GM23338 (cell line): ENCODE measurements around the gene TYRO3. TPM values are rescaled to one million over a fixed set of nuclear protein-coding genes. Genes with fewer than 3 reads are reported as not detected.
A peak's percentile ranks its signal among the peaks of the same experiment; 100 is the strongest.

Experiments used
- ATAC-seq: fragments of 200-7000 bp; cut with Tn5 transposase; 3 replicates; pipeline ENCODE4 v1.9.1; 2020
- DNase-seq: peaks from one replicate; pipeline ENCODE4 v3.0.0-alpha.2; 2015; ENCODE audit warnings: low spot score
- H2AFZ ChIP-seq: fragments of 200-600 bp; sonication (generic); 2 replicates; pipeline ENCODE4 v1.8.0; 2016; ENCODE audit warnings: antibody characterized with exemption, mild to moderate bottlenecking, moderate library complexity
- H3F3A ChIP-seq: fragments of 200-600 bp; sonication (generic); replicated peaks from 2 replicates; pipeline ENCODE4 v1.8.0; 2017; ENCODE audit warnings: antibody characterized with exemption, mixed run types, low read depth
- H3K27ac ChIP-seq: fragments of 200-600 bp; sonication (generic); 2 replicates; pipeline ENCODE4 v1.6.1; 2016; ENCODE audit warnings: low read depth
- H3K27me3 ChIP-seq: fragments of 200-600 bp; sonication (generic); 2 replicates; pipeline ENCODE4 v1.8.0; 2016; ENCODE audit warnings: mild to moderate bottlenecking, mixed run types, moderate library complexity; ENCODE audit not compliant: insufficient read depth
- H3K36me3 ChIP-seq: fragments of 200-600 bp; sonication (generic); 2 replicates; pipeline ENCODE4 v1.8.0; 2016; ENCODE audit warnings: mild to moderate bottlenecking; ENCODE audit not compliant: insufficient read depth
- H3K4me1 ChIP-seq: fragments of 200-600 bp; sonication (generic); 2 replicates; pipeline ENCODE4 v1.8.0; 2016; ENCODE audit warnings: mild to moderate bottlenecking, moderate library complexity; ENCODE audit not compliant: insufficient read depth
- H3K4me2 ChIP-seq: fragments of 200-600 bp; sonication (generic); 2 replicates; pipeline ENCODE4 v1.7.1; 2017; ENCODE audit warnings: mixed run types
- H3K4me3 ChIP-seq: fragments of 200-600 bp; sonication (generic); 2 replicates; pipeline ENCODE4 v1.6.1; 2016; ENCODE audit warnings: mixed run types
- H3K79me2 ChIP-seq: fragments of 200-600 bp; sonication (generic); replicated peaks from 2 replicates; pipeline ENCODE4 v1.8.0; 2017; ENCODE audit warnings: mild to moderate bottlenecking; ENCODE audit not compliant: insufficient read depth
- H3K9me2 ChIP-seq: fragments of 200-600 bp; sonication (generic); 2 replicates; pipeline ENCODE4 v1.8.0; 2017; ENCODE audit not compliant: insufficient read depth
- H4K20me1 ChIP-seq: fragments of 200-600 bp; sonication (generic); replicated peaks from 2 replicates; pipeline ENCODE4 v1.8.0; 2017; ENCODE audit warnings: mild to moderate bottlenecking; ENCODE audit not compliant: insufficient read depth
- H3K27ac Mint-ChIP-seq: 2 replicates; pipeline ENCODE4 v1.8.0; 2020; ENCODE audit warnings: inconsistent platforms, mild to moderate bottlenecking, moderate library complexity, mixed read lengths
- H3K27me3 Mint-ChIP-seq: 3 replicates; pipeline ENCODE4 v1.8.0; 2022; ENCODE audit warnings: low read depth, mild to moderate bottlenecking, moderate library complexity, mixed read lengths, inconsistent platforms; ENCODE audit not compliant: insufficient read depth, poor library complexity
- H3K36me3 Mint-ChIP-seq: 3 replicates; pipeline ENCODE4 v1.8.0; 2021; ENCODE audit warnings: low read depth, mild to moderate bottlenecking, inconsistent platforms, moderate library complexity, mixed read lengths
- H3K4me1 Mint-ChIP-seq: 3 replicates; pipeline ENCODE4 v1.8.0; 2020; ENCODE audit warnings: mild to moderate bottlenecking, inconsistent platforms, mixed read lengths
- H3K4me3 Mint-ChIP-seq: 3 replicates; pipeline ENCODE4 v1.8.0; 2021; ENCODE audit warnings: moderate library complexity, mild to moderate bottlenecking, inconsistent platforms, mixed read lengths
- H3K9me3 Mint-ChIP-seq: 3 replicates; pipeline ENCODE4 v1.8.0; 2020; ENCODE audit warnings: moderate library complexity, mild to moderate bottlenecking, inconsistent platforms, mixed read lengths
- CREB1 ChIP-seq: fragments of 250-450 bp; sonication (Bioruptor Pico); IDR thresholded peaks from 2 replicates; pipeline ENCODE4 v1.5.0; 2020; ENCODE audit warnings: low read depth, mild to moderate bottlenecking, moderate library complexity
- ETS1 ChIP-seq: IDR thresholded peaks from 2 replicates; pipeline ENCODE4 v1.6.1; 2016; ENCODE audit warnings: antibody characterized with exemption
- NANOG ChIP-seq: IDR thresholded peaks from 2 replicates; pipeline ENCODE4 v1.6.1; 2016; ENCODE audit warnings: antibody characterized with exemption, borderline replicate concordance
- POLR2AphosphoS5 ChIP-seq: IDR thresholded peaks from 2 replicates; pipeline ENCODE4 v1.6.1; 2016; ENCODE audit warnings: antibody characterized with exemption, low read depth
- REST ChIP-seq: IDR thresholded peaks from one replicate; pipeline ENCODE4 v1.6.1; 2018; ENCODE audit warnings: antibody characterized with exemption; ENCODE audit not compliant: unreplicated experiment
- STAT1 ChIP-seq: IDR thresholded peaks from one replicate; pipeline ENCODE4 v1.6.1; 2016; ENCODE audit warnings: antibody characterized with exemption; ENCODE audit not compliant: unreplicated experiment
- ZNF114 ChIP-seq: fragments of 250-450 bp; sonication (Bioruptor Pico); IDR thresholded peaks from 2 replicates; pipeline ENCODE4 v1.5.0; 2020; ENCODE audit warnings: mild to moderate bottlenecking, moderate library complexity
- ZNF331 ChIP-seq: fragments of 250-450 bp; sonication (Bioruptor Pico); IDR thresholded peaks from 2 replicates; pipeline ENCODE4 v1.5.0; 2020; ENCODE audit warnings: low read depth, mild to moderate bottlenecking, moderate library complexity
- ZNF462 ChIP-seq: fragments of 250-450 bp; sonication (Bioruptor Pico); IDR thresholded peaks from 2 replicates; pipeline ENCODE4 v1.5.0; 2020; ENCODE audit warnings: mild to moderate bottlenecking, moderate library complexity
- polyA plus RNA-seq: library from polyadenylated mRNA; unstranded; fragments of >200 nt; fragmentation: Nextera tagmentation; extraction: Ambion mirVana; gene quantifications from 2 replicates; pipeline ENCODE4 v1.2.1, GENCODE V29; 2016
- total RNA-seq: library from RNA; depleted of rRNA; stranded (reverse); fragments of >200 nt; shearing (Covaris generic); gene quantifications from 2 replicates; pipeline ENCODE4 v1.2.3, GENCODE V29; 2014

TYRO3 gene
- total and polyA plus RNA-seq, 2 experiments from 2014 or later: 32.6 to 61.0 TPM

- H3K27me3 Mint-ChIP-seq: peaks cover 25% of the 10 kb centered on the region
- H3K36me3 Mint-ChIP-seq: peaks cover 15% of the 10 kb centered on the region; the same call in 2 of the 3 replicates
- H3K27ac ChIP-seq: 0 out of 2 replicates have a peak overlapping the region, but pooled peaks have one; percentile 11
- H3K27ac Mint-ChIP-seq: peak overlapping the region; percentile 90
- peaks cover 3% of the 10 kb centered on the region; the same call in 1 of the 2 replicates for H3F3A ChIP-seq
- no peaks in the 10 kb centered on the region for H3K36me3 ChIP-seq
- peak; percentile 89 for ATAC-seq
- peaks cover 24% of the 10 kb centered on the region; the same call in 2 of the 3 replicates for H3K9me3 Mint-ChIP-seq
- no peaks in the 10 kb centered on the region for H3K9me2 ChIP-seq
- H3K4me3 Mint-ChIP-seq: peak overlapping the region; percentile 77
- H4K20me1 ChIP-seq: no peaks in the 10 kb centered on the region
- H3K4me3 ChIP-seq: peak overlapping the region; percentile 43
- no peaks in the 10 kb centered on the region for H3K4me1 ChIP-seq
- H3K79me2 ChIP-seq: peaks cover 38% of the 10 kb centered on the region
- peak; percentile 92 for DNase-seq
- H3K4me2 ChIP-seq: peak overlapping the region; percentile 72
- peaks cover 20% of the 10 kb centered on the region for H3K27me3 ChIP-seq
- H2AFZ ChIP-seq: peak overlapping the region; percentile 98
- TF ChIP-seq ZNF114 (CRISPR knock-in tag) (no peak), POLR2AphosphoS5 (peak; percentile 35), CREB1 (peak; percentile 44)
- H3K4me1 Mint-ChIP-seq: peaks cover 7% of the 10 kb centered on the region
Measured at GRCh38 chr15:41621200-41622193, 62.5 kb downstream of the TYRO3 start.

- peaks cover 24% of the 10 kb centered on the region; the same call in 2 of the 3 replicates for H3K9me3 Mint-ChIP-seq
- no peak for TF ChIP-seq NANOG
- no peak for TF ChIP-seq ZNF331
- TF ChIP-seq POLR2AphosphoS5: no peak
- TF ChIP-seq REST: no peak
- no peak for TF ChIP-seq CREB1
- TF ChIP-seq STAT1: no peak
- no peak for TF ChIP-seq ETS1
- no peak for TF ChIP-seq ZNF462 (CRISPR knock-in tag)
Measured at GRCh38 chr15:41622901-41623300, 63.9 kb downstream of the TYRO3 start.

More at GRCh38 chr15:41622901-41623300, 63.9 kb downstream of the TYRO3 start:
- Histone ChIP-seq H3K4me2 (no peak overlapping the region), H3K4me3 (no peak overlapping the region), H3K27me3 (peaks cover 20% of the 10 kb centered on the region), H3K36me3 (no peaks in the 10 kb centered on the region), H3K9me2 (no peaks in the 10 kb centered on the region), H3K4me1 (no peaks in the 10 kb centered on the region), H2AFZ (no peak overlapping the region), H4K20me1 (no peaks in the 10 kb centered on the region), H3F3A (peaks cover 3% of the 10 kb centered on the region; the same call in 1 of the 2 replicates), H3K27ac (no peak overlapping the region), H3K79me2 (peaks cover 38% of the 10 kb centered on the region)
- H3K27me3 Mint-ChIP-seq: peaks cover 25% of the 10 kb centered on the region
- no peak overlapping the region for H3K27ac Mint-ChIP-seq
- H3K36me3 Mint-ChIP-seq: peaks cover 12% of the 10 kb centered on the region; the same call in 2 of the 3 replicates
- H3K4me1 Mint-ChIP-seq: peaks cover 7% of the 10 kb centered on the region
- no peak for ATAC-seq
- no peak for DNase-seq
- no peak overlapping the region; the same call in 2 of the 3 replicates for H3K4me3 Mint-ChIP-seq
